DMS 273 (cell line): Measurements from ENCODE around the gene DGKD.

Experiments used
- DNase-seq: peaks from one replicate; lab custom pipeline; 2025; ENCODE audit not compliant: unreplicated experiment; lab: John Stamatoyannopoulos, UW

Gene DGKD

GRCh38 chr2:233338046-233338445 is 16.2 kb upstream of the DGKD start:
- peak; percentile 73 for DNase-seq

DNA sequence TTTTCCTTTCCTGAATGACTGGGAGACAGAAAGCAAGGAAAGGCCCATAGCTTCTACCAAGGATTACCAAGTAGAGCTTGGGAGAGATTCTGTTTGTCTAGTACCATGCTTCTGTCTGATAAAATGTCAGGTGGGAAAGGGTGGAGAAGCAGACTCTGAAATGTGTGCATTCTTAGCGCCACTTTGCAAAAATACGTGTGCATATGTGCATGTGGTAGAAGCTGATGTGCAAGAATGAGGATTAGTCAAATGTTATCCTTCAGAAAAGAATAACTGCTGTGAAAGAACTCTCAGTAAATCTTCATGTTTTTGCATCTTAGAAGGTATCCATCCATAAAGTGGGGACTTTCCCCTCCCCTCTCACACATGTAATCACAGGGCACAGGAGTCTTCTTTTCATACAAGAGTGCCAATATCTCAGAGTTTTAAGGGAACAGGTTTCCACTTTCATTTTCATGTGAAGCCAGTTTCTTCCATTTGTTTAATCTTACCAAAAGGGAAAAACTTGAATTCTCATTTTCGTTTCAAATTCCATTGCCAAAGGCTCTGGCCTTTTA is 15.4 kb upstream of the DGKD start:
- DNase-seq = no peak

DNA sequence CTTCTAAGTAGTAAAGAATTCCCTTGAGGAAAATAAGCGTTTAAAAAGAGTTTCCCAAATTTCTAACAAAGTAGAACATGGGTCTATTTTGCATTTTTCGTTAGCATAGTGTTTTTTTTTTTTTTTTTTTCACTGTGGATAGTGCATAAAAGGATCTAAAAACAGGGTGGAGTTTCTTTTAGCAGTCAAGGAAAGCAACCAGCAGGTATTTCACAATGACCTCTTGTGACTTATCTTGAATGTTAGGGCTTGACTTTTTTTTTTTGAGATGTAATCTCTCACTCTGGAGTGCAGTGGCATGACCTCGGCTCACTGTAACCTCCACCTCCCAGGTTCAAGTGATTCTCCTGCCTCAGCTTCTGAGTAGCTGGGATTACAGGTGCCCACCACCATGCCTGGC is 14.9 kb upstream of the DGKD start:
- no peak for DNase-seq

DNA sequence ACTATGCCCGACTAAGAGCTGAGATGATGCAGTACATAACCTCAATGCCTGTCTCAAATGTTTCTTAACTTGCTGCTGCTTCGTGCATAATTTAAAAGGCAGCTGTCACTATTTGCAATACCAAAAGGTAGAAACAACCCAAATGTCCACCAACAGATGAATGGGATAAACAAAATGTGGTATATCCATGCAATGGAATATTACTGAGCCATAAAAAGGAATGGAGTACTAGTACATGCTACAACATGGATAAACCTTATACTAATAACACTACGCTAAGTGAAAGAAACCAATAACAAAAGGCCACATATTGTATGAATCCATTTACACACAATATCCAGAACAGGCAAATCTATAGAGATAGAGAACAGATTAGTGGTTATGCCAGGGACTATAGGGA is 13.0 kb upstream of the DGKD start:
- no peak for DNase-seq

DNA sequence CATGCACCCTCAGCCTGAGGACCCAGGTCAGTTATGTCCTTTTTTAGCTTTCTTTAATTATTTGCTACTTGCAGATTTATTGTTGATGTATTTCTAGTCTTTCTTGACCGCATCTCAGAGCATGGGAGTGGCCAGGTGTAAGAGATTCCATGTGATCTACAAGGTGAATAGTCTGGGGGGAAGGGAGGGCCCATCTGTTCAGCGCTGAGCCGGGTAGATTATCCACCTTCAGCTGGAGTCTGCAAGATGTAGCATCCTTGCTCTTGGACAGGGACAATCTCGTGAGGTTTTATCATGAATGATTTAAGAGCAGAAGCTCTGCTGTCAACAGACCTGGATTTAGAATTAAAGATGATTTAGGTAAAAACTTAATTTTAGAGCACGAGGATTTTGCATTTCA is 12.0 kb upstream of the DGKD start:
- no peak for DNase-seq

- no peak for DNase-seq
Measured at GRCh38 chr2:233343171-233343705, 11.1 kb upstream of the DGKD start.

- no peak for DNase-seq
Measured at GRCh38 chr2:233346376-233346775, 7.9 kb upstream of the DGKD start.

- DNase-seq = no peak
Measured at GRCh38 chr2:233346930-233347329, 7.4 kb upstream of the DGKD start.

DNA sequence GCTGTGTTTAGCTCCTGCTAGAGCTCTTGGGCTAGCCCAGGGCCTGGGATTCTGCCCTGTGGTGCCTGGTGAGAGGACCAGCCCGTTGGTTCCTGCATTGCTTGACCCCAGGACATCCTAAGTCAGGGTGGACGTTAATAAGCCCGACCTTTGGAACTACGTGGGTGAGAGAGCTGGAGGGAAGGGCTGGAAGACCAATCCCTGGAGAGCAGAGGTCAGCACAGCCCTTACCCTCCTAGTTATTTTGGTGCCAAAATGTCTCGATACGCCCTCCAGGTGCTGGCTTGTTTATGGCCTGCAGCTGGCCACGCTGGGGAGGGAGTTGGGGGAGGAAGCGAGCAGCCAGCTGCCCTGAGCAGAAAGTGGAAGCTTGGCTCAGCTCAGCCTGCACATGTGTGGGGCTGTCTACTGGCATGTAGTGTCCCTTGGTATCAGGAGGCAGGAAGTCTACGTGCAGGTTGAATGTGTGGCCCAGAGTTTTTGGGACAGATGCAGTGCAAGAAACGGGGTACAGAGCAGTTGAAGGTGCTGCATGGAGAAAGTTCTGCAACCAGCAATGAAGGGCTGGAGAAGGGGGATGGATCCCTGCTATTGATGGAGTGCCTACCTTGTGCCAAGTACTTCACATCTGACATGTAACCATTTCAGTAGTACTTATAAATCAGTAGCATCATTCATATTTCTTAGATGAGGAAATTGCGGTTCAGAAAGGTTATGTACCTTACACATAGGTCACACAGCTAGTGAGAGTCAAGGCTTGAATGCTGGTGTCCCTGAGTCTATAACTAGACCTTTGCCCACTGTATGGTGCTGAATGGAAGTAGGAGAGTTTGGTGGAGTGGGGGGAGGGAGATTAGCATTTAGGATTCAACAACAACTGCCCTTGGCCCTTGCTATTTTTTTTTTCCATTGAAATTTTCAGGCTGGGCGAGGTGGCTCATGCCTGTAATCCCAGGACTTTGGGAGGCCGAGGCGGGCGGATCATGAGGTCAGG is 5.0 kb upstream of the DGKD start:
- DNase-seq = peak; percentile 68

DNA sequence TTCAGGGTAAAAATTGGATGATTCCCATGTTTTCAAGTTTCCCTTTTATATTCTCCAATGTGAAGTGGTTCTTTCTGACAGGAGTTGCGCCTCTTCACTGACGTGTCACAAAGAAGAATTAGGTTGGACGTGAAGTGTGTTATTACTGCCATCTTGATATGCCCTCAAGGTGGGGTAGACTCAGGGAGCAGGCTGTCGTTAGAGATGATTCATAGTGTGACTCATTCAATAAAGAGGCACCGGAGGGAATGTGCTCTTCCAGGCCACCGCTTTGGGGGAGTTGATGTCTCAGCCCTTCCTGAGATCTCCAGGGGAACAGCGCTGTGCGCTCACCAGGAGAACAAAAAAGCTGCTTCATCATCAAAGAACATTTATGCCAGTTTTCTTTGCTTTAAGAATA is 3.6 kb upstream of the DGKD start:
- DNase-seq = peak; percentile 51

- no peak for DNase-seq
Measured at GRCh38 chr2:233351423-233351822, 2.9 kb upstream of the DGKD start.

- no peak for DNase-seq
Measured at GRCh38 chr2:233352141-233352842, 2.0 kb upstream of the DGKD start.

DNA sequence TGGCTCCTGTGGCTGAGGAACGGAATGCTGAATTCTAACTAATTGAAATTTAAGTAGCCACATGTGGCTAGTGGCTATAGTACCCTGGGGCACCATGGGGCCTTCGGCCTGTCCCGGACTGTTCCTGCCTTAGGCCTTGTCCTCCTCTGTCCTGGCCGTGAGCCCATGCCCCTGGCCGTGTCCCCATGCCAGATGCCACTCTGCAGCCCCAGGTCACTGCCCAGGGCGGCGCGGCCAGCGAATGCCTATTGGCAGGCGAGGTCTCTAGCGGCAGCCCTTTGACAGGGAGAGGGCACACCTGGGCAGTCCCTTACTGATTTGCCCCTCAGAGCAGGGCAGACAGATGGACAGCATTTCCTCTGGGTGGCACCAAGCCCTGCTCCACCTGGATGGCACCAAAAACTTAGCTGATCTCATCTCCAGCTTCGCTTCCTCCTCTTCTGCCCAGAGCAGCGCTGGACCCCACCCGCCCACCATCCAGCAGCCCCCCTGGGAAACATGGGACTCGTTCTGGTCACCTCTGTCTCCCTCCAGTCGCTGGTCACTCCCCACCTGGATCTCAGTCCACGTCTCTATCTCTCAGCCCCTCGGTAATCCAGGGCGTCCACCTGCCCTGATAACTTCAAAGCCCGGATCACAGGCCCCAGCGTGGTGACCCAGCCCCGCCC is 1.1 kb upstream of the DGKD start:
- no peak for DNase-seq

GRCh38 chr2:233354500-233354924 is 218 bp downstream of the DGKD start:
- no peak for DNase-seq

DNA sequence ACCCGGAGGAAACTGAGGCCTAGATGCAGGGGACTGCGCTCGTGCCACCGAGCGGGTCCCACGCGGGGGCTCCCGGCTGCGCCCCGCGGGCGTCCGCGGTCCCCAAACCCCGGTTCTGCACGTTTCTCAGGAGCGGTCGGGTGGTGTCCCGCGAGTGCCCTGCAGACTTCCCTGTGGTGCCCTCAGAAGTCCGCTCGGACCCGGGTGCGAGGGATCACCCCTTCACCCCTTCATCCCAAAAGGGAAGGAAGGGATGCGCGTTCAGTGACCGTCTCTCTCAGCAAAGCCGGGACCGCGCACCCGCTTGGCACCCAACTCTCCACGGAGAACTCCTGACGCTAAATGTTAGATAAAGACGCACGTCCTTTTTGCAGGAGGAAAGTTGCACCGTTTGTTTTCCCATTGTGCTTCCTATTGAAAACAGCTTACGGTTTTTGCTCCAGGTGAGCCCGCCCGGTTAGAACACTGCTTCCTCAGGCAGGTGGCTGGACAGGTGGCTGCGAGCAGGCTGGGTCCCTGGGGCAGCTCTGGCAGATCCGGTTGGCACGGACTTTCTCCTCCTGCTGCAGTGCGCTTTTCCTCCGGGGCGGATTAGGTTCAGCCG is 779 bp downstream of the DGKD start:
- DNase-seq = peak; percentile 73

DNA sequence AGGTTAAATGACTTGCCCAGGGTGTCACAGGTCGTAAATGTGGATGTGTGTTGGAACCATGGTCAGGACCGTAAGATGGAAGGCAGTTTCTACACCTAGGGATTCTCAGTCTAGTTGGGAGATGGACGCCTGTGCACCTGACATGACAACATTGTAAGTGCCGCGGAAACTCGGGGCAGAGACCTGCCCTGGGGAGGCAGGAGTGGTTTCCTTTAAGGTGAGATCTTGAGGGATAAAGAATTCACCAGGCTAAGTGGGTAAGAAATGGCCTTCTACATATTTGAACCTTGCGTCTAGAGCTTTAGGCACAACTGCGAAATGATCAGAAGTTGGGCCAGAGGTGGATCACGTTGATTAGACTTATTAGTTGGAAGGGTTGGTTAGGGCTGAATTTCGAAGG is 1.6 kb downstream of the DGKD start:
- no peak for DNase-seq

- DNase-seq = no peak
Measured at GRCh38 chr2:233356546-233357308, 2.4 kb downstream of the DGKD start.

- no peak for DNase-seq
Measured at GRCh38 chr2:233358335-233358734, 4.0 kb downstream of the DGKD start.

DNA sequence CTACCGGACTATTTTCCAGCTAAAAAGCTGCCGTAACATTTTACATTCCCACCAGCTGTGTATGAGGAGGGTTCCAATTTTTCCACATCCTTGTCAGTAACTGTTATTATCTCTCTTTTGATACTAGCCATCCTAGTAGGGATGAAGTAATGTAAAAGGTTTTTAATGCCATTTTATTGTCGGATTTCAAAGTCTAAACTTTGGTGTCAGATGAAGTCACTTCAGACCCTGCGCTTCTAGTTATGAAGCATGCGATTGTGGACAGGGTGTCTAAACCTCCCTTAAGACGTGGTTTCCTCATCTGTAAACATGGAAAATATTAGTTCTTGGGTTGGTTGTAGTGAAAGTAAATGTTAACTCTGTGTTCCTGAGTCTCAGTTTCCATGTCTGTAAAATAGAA is 4.7 kb downstream of the DGKD start:
- no peak for DNase-seq

DNA sequence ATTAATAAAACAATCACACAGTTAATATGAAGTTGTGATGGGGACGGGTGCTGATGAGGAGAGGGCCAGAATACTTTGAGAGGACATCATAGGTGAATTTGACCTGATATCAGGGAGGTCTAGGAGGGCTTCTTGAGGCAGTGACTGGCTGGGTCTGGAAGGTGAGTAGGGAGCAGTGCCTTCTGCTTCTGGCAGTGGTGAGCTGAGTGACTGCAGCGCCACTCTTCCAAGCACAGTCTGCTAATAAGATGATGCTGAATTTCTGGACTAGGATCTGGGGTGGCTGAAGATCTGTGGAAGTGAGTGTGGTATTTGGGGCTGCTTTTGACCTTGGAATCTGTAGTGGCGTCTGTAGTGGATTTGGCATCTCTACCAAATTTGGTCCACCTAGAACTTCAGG is 5.5 kb downstream of the DGKD start:
- no peak for DNase-seq
